ENCODE results near the gene LPIN3.

LPIN3 gene

GRCh38 chr20:41349943-41350342 is 9.3 kb downstream of the LPIN3 start:
- Histone ChIP-seq H3K4me2 (ENCODE audit: insufficient read depth, low read length) (no peak overlapping the region), H3K9ac (ENCODE audit: low read depth, low read length) (no peak overlapping the region), H3K4me1 (ENCODE audit: insufficient read depth, low read length) (no peaks in the 10 kb centered on the region), H3K27ac (ENCODE audit: low read length) (no peak overlapping the region), H4K20me1 (ENCODE audit: insufficient read depth, low read length) (peaks cover 8% of the 10 kb centered on the region; the same call in 1 of the 2 replicates), H2AFZ (ENCODE audit: low read depth, low read length) (no peak overlapping the region), H3K36me3 (ENCODE audit: insufficient read depth, low read length) (no peaks in the 10 kb centered on the region), H3K79me2 (ENCODE audit: insufficient read depth, low read length) (no peaks in the 10 kb centered on the region), H3K9me3 (ENCODE audit: insufficient read depth, low read length, severe bottlenecking) (no peaks in the 10 kb centered on the region), H3K4me3 (ENCODE audit: low read depth in 1 of 2, low read length in 2 of 2) (no peak overlapping the region), H3K27me3 (ENCODE audit: insufficient read depth, low read length, poor library complexity) (peaks cover 3% of the 10 kb centered on the region)
- ATAC-seq (ENCODE audit: insufficient read depth, low read depth) (no peak), DNase-seq (no peak)
- TF ChIP-seq EZH2 (IDR thresholded peaks at IDR 0.05; ENCODE audit: borderline replicate concordance, low read depth, low read length, severe bottlenecking) (no peak), CTCF (IDR thresholded peaks at IDR 0.05; ENCODE audit: borderline replicate concordance, extremely low read depth, low read length, poor library complexity, severe bottlenecking) (no peak)

- TF ChIP-seq EZH2 (IDR thresholded peaks at IDR 0.05; ENCODE audit: borderline replicate concordance, low read depth, low read length, severe bottlenecking) (no peak), CTCF (IDR thresholded peaks at IDR 0.05; ENCODE audit: borderline replicate concordance, extremely low read depth, low read length, poor library complexity, severe bottlenecking) (no peak)
- Histone ChIP-seq H3K36me3 (ENCODE audit: insufficient read depth, low read length) (no peaks in the 10 kb centered on the region), H3K9me3 (ENCODE audit: insufficient read depth, low read length, severe bottlenecking) (no peaks in the 10 kb centered on the region), H3K79me2 (ENCODE audit: insufficient read depth, low read length) (no peaks in the 10 kb centered on the region), H3K9ac (ENCODE audit: low read depth, low read length) (no peak overlapping the region), H4K20me1 (ENCODE audit: insufficient read depth, low read length) (peaks cover 5% of the 10 kb centered on the region; the same call in 1 of the 2 replicates), H3K4me1 (ENCODE audit: insufficient read depth, low read length) (no peaks in the 10 kb centered on the region), H3K27ac (ENCODE audit: low read length) (no peak overlapping the region), H3K4me3 (ENCODE audit: low read depth in 1 of 2, low read length in 2 of 2) (no peak overlapping the region), H2AFZ (ENCODE audit: low read depth, low read length) (no peak overlapping the region), H3K27me3 (ENCODE audit: insufficient read depth, low read length, poor library complexity) (peaks cover 3% of the 10 kb centered on the region), H3K4me2 (ENCODE audit: insufficient read depth, low read length) (no peak overlapping the region)
- DNase-seq = no peak
- no peak for ATAC-seq (ENCODE audit: insufficient read depth, low read depth)
Measured at GRCh38 chr20:41350408-41350962, 9.9 kb downstream of the LPIN3 start.

- no peak overlapping the region for H2AFZ ChIP-seq (ENCODE audit: low read depth, low read length)
- H3K79me2 ChIP-seq (ENCODE audit: insufficient read depth, low read length) = no peaks in the 10 kb centered on the region
- ATAC-seq (ENCODE audit: insufficient read depth, low read depth) (no peak), DNase-seq (no peak)
- no peak overlapping the region for H3K4me3 ChIP-seq (ENCODE audit: low read depth in 1 of 2, low read length in 2 of 2)
- H3K9ac ChIP-seq (ENCODE audit: low read depth, low read length) = no peak overlapping the region
- H3K9me3 ChIP-seq (ENCODE audit: insufficient read depth, low read length, severe bottlenecking) = no peaks in the 10 kb centered on the region
- no peaks in the 10 kb centered on the region for H3K36me3 ChIP-seq (ENCODE audit: insufficient read depth, low read length)
- no peak for TF ChIP-seq EZH2 (IDR thresholded peaks at IDR 0.05; ENCODE audit: borderline replicate concordance, low read depth, low read length, severe bottlenecking)
- no peak for TF ChIP-seq CTCF (IDR thresholded peaks at IDR 0.05; ENCODE audit: borderline replicate concordance, extremely low read depth, low read length, poor library complexity, severe bottlenecking)
- no peaks in the 10 kb centered on the region; the same call in 1 of the 2 replicates for H4K20me1 ChIP-seq (ENCODE audit: insufficient read depth, low read length)
- no peaks in the 10 kb centered on the region for H3K4me1 ChIP-seq (ENCODE audit: insufficient read depth, low read length)
- H3K27ac ChIP-seq (ENCODE audit: low read length) = no peak overlapping the region
- H3K27me3 ChIP-seq (ENCODE audit: insufficient read depth, low read length, poor library complexity) = peaks cover 3% of the 10 kb centered on the region
- H3K4me2 ChIP-seq (ENCODE audit: insufficient read depth, low read length) = no peak overlapping the region
Measured at GRCh38 chr20:41352106-41352505, 11.5 kb downstream of the LPIN3 start.

Data from DND-41 (cell line).